Measurements from ENCODE around the gene ADARB2.
A peak's percentile ranks its signal among the peaks of the same experiment; 100 is the strongest.

ADARB2 gene

GRCh38 chr10:1209355-1209979 is 527.9 kb downstream of the ADARB2 start:
- peak; percentile 34 for DNase-seq

DNA sequence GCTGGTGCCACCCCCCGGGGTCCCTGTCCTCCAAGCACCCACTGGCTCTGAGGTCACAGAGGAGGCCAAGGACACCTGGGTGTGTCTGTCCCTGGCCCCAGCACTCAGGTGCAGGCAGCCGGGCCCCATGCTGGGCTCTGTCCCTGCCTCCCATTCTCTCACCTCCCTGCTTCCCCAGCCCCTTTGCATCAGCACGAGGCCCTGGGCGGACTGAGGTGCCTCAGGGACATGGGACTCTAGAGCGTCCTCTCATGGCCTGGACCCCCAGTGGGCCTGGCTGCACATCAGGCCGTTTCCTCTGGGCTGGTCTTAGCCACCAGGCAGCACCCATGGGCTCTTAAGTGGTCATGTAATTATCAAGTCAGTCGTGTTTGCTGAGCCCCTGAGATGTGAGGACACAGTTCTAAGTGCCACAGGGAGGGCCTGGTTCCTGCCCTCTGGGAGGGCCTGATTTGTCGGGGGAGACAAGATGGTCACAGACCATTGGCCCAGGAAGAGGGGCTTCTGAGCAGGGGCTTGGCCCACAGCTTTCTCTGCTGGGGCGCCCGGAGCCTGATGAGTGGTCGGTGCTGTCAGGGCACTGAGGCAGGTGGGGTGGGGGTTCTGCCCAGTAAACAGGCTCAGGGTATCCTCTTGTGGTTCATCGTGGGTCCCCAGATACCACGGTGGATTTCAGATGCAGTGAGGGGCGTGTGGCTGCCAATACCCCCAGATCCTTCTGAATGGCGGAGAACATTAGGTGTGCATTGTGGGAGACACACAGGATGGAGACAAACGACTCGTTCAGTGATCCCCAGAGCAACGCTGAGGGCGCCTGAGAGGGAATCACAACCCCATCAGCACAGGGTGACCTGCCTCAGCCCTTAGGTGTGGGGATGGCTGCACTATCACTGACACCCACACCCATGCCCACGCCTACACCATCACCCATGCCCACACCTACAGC is 528.7 kb downstream of the ADARB2 start:
- DNase-seq = no peak

GRCh38 chr10:1206601-1207000 is 530.7 kb downstream of the ADARB2 start:
- DNase-seq = no peak

DNA sequence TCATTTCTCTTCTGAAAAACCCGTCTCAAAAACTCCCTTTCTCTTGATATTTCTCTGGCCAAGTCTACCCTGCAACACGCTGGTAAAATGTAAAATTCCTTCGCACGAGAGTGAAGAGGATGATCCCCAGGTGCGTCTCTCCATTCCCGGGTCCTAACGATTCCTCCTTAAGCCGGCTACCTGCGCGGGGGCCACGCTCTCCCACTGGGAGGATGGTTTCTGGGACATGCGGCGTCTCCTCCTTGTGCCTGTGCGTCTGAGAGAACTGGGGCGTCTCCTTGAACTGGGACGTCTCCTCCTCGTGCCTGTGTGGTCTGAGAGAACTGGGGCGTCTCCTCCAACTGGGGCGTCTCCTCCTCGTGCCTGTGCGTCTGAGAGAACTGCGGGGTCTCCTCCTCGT is 531.2 kb downstream of the ADARB2 start:
- no peak for DNase-seq

- peak; percentile 13 for DNase-seq
Measured at GRCh38 chr10:1205450-1206030, 531.8 kb downstream of the ADARB2 start.

DNA sequence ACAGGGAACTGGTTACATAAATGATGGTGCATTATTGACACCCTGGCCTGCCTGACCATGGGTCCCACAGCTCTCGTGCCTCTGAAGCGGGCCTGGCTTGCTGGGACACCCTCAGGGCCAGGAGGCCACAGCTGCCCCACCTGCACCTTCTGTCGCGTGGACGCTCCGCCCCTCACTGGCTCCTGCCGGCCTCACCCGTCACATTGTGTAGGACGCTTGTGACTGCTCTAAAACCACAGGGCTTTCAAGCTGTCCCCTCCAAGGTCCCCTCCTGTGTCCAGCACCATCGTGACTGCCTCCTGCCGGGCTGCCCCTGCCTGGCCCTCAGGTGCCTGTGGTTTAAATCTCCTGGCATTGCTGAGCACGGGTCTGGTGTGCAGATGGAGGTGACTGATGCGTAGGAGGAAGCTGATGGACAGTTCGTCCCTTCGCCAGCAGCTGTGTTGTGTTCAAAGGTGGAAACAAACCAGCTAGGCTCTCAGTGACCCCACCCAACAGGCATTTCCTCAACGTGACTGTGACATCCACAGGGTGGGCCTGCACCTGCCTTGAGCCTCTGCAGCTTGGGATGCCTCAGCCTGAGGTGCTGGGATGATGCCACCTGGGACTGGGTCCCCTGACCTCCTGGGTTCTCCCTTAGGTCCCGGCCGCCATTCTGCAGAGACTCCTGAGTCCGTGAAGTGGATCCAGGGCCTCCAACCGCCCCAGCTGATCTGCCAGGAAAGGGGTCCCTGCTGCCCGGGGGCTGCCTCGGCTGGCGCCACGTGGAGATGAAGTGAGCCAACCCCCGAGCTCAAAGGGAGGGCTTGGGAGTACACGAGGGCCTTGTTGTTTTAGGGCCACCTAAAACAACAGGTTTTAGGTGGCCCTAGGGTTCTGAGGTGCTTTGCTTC is 532.6 kb downstream of the ADARB2 start:
- DNase-seq = peak; percentile 15

DNA sequence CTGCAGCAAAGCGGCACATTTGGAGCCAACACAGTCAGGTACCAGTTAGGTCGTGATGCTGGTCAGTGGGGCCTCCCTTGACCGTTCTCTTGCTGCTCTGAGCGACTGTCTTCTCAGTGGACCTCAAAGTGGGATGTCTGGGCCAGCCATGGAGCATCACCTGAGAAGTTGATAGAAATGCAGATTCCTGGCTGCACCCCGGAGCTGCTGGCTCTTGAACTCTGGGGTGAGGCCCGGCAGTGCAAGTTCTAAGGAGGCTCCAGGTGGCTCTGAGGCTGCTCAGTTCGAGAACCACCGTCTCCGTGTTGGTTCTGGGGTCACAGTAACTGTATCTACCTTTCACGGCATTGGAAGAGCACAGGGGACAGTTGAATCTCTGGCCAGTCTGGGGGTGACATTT is 533.6 kb downstream of the ADARB2 start:
- no peak for DNase-seq

DNA sequence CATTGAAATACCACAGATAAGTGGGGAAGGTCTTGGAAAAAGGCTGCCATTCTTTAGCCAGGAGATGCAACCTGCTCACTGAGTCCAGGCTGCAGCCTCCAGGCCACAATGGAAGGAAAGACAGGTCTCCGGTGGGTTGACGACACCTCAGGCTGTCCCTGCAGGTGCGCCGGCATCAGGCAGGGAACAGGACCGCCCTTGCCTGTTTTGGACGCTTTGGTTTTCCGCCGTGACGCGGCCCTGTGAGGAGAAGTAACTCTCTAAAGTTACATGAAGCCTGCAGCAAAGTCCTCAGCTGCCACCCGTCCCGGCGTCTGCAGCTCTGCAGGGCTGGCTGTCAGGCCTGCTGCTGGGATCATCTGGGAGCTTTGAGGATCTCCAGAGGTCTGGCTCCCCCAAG is 534.1 kb downstream of the ADARB2 start:
- no peak for DNase-seq

- peak; percentile 34 for DNase-seq
Measured at GRCh38 chr10:1202343-1202742, 535.0 kb downstream of the ADARB2 start.

DNA sequence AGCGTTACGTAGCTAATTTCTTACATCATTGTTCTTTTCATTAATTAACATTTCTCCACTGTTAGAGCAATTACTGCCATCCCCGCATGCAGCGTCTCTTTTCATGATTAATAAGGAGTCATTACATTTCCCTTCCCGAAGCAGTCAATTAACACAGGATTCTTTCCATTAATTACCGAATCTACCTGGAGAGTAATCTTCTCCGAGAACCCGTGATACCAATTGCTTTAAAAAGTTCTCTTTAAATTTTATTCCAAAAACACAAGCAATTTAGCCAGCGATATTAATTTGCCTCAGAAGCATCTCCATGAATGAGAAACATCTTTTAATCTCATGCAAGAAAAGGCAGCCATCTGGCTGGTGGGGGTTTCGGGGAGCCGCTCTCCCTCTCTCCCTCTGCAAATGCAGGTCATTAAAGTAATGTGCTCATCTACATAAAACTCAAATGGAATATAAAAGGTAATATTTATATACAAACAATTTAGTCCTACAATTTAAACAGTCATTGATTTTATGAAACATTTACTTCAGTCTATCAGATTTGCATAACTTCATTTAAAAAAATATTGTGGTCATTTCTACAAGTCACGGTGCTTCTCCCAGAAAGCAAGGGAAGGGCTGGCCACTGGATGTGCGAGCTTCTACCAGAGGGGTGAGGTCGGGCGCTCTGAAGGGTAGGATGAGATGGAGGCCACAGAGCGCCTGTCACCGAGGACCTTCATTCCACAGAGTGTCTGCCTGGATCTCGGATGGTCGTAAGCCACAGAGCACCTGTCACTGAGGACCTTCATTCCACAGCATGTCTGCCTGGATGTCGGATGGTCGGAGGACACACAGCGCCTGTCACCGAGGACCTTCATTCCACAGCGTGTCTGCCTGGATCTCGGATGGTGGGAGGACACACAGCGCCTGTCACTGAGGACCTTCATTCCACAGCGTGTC is 536.2 kb downstream of the ADARB2 start:
- DNase-seq = no peak

DNA sequence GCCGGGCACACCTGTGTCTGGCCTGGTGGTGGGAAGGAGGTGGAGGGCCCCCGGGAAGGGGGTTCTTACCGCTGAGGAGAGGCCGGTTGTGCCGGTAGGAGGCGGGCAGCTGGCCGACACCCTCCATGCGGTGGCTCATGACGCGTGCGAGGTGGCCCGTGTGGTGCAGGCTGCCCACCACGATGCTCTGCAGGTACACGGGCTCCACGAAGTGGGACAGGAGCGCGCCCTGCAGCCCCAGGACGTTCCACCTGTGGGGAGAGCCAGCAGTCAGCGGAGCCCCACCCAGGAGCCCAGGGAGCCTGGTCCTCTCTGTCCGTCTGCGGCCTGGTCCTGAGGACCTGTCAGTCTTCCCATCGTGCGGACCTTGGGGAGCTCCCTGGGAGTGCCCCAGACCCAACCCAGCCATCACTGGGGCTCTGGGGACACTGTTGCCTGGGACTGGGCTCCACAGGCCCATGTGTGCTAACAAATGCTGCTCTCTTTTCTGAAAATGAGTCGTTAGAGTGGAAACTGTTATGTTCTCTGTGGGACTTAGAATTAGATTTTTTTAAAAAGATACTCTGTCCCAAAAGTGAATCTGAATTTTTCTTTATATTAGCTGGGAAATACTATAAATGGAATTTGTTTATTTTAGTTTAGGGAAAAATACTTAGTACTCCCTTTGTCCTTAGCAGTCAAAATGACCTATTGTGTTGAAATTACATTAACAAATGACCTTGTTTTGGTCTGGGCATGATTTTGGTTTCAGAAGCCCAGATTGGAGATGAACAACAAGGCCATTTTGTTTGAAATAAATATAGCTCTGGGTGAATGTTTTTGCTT is 537.2 kb downstream of the ADARB2 start:
- DNase-seq = peak; percentile 33

DNA sequence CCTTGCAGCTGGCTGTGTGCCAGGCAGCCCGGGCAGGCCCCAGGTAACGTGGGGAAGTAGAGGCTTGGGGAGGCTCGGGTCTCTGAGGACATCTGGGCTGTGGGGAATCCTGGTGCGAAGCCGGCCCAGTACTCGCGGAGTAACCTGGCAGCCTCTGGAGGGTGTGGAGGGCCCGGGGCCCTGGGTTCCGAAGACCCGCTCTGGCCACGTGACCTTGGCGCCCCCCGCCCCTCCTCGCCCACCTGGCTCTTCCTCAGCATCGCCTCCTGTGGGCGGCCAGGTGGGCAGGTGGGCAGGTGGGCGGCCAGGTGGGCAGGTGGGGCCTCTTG is 538.0 kb downstream of the ADARB2 start:
- no peak for DNase-seq

DNA sequence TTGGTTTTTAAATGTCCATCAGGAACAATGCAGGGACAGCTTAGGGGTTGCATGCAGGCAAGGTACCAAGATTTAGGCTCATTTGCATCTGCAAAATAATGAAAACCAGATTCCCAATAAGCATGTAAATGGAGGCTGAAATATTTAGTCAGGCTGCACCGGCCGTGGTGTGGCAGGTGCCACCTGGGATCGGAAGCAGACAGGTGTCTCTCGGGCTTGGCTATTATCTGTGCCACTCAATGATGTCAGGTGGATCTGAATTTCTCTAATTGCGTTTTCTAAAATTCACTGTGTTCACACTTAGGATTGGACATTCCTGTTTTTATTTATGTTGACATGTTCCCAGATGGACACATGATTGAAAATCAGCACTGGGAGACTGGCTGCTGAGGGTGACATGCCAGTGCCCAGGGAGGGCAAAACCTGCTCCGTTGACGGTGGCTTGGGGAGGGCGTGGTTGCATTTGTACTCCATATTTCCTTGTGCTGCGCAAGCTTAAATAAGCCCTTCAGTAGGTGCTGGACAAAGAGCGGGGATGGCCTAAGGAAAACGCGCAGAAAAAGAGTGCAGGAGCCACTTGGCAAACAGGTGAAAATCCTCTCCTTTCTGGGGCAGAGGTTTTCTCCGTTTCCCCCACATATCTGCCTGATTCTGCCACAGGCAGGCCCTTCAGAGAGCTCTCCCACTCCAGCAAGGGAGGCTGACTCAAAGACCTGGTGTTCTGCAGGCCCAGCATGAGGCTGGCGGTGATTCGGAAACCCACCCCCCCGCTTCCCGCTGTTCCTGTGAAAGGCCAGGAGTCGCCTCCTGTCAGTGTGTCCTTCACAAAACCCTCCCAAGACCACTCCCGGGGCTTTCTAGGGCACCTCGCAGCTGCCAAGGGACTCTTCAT is 538.6 kb downstream of the ADARB2 start:
- DNase-seq = peak; percentile 40

DNA sequence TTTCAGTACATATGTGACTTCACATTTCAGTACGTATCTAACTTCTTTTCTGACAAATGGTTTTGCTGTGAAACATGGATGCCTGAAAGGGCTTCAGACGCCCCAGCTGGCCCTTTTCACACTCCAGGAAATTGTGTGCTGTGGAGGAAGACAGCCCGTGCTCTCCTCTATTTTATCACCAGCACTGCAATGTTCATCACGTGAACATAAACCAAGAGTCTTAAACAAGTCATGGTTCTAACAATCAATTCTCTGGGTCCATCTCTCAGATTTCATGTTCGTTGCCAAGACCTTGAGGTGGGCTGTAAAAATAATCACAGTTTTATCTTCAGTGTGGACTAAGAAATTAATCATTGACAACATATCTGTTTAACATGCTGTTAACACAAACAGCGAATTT is 539.9 kb downstream of the ADARB2 start:
- DNase-seq = no peak

- no peak for DNase-seq
Measured at GRCh38 chr10:1196656-1197055, 540.7 kb downstream of the ADARB2 start.

GRCh38 chr10:1195828-1196227 is 541.5 kb downstream of the ADARB2 start:
- no peak for DNase-seq

- no peak for DNase-seq
Measured at GRCh38 chr10:1194161-1194560, 543.2 kb downstream of the ADARB2 start.

GRCh38 chr10:1193561-1193960 is 543.8 kb downstream of the ADARB2 start:
- no peak for DNase-seq

DNA sequence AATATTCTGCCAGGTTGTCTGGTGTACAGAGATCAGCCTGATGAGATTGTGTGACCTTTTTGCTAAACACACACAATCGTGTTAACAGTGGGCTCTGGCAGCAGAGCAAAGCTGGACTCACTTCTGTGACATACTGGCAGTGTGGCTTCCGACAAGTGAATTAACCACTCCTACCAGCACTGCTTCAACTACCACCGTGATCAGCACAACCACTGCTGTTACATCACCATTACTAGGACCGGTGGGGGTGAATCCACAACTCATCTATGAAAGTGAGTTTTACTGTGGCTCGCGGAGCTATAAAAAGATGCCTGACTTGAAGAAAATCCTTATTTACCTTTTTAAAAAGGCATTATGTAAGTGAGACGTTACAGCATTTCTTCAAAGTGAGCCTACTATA is 545.6 kb downstream of the ADARB2 start:
- no peak for DNase-seq
